Suprapubic skin (tissue), 4 donors: ENCODE data around the gene RICTOR.

ENCODE experiments used
- CTCF ChIP-seq, 2 donors: fragments of 200-600 bp in 1 of 2; fragments of 450-650 bp in 1 of 2; sonication (generic) in 1 of 2; IDR thresholded peaks; one replicate each; pipeline ENCODE4 v1.5.1; 2016 to 2019; ENCODE audit warnings: antibody characterized with exemption in 2 of 2, mild to moderate bottlenecking in 1 of 2, moderate library complexity in 1 of 2
- EP300 ChIP-seq: sonication (generic); formaldehyde crosslinking; IDR thresholded peaks from one replicate; pipeline ENCODE4 v1.6.1; 2017; ENCODE audit warnings: antibody characterized with exemption
- POLR2A ChIP-seq, 2 donors: fragments of 450-650 bp; IDR thresholded peaks; one replicate each; pipeline ENCODE4 v1.6.1; 2017; ENCODE audit warnings: antibody characterized with exemption in 2 of 2, mild to moderate bottlenecking in 2 of 2, moderate library complexity in 2 of 2
- POLR2AphosphoS5 ChIP-seq, 3 donors: sonication (generic); formaldehyde crosslinking; IDR thresholded peaks; one replicate each; pipeline ENCODE4 v1.6.1; 2017; ENCODE audit warnings: antibody characterized with exemption in 3 of 3

GRCh38 chr5:39024884-39025283 lies 49.3 kb downstream of the RICTOR start:
- TF ChIP-seq POLR2AphosphoS5 (IDR thresholded peaks at IDR 0.05) (no peak), CTCF (IDR thresholded peaks at IDR 0.05) (no peak), EP300 (no peak), POLR2A (IDR thresholded peaks at IDR 0.05) (no peak)
